Muscle of leg (tissue), 16 donors: ENCODE results near the gene MAN2A1. TPM values are rescaled to one million over a fixed set of nuclear protein-coding genes. Genes with fewer than 3 reads are reported as not detected.

Experiments
- DNase-seq: peaks from one replicate; pipeline ENCODE4 v3.0.0; 2013
- H3K27ac ChIP-seq: one replicate; pipeline ENCODE4 v1.5.1; 2013; ENCODE audit warnings: mild to moderate bottlenecking, low read length, control low read depth
- H3K27me3 ChIP-seq: one replicate; pipeline ENCODE4 v1.6.1; 2013; ENCODE audit warnings: low read length; ENCODE audit not compliant: control insufficient read depth, insufficient read depth
- H3K36me3 ChIP-seq: one replicate; pipeline ENCODE4 v1.6.1; 2013; ENCODE audit warnings: low read length; ENCODE audit not compliant: control insufficient read depth, insufficient read depth
- H3K4me1 ChIP-seq: one replicate; pipeline ENCODE4 v1.6.1; 2013; ENCODE audit warnings: low read length; ENCODE audit not compliant: control insufficient read depth, insufficient read depth
- H3K4me3 ChIP-seq: one replicate; pipeline ENCODE4 v1.5.1; 2013; ENCODE audit warnings: low read length, control low read depth
- H3K9me3 ChIP-seq: replicated peaks from 2 replicates; pipeline ENCODE4 v1.6.1; 2013; ENCODE audit warnings: low read depth, low read length; ENCODE audit not compliant: control insufficient read depth
- WGBS: methylation state at CpG from one replicate; pipeline ENCODE4 v1.1.5; 2013; ENCODE audit warnings: missing lambda C conversion rate; ENCODE audit not compliant: insufficient coverage; 5-methylcytosine and 5-hydroxymethylcytosine counted together
- long read RNA-seq, 11 donors: transcript quantifications; one replicate each; lab custom pipeline, GENCODE V29; 2026
- polyA plus RNA-seq, 8 donors: library from polyadenylated mRNA; unstranded; fragments of 120-200 nt; gene quantifications; one replicate each; pipeline versions ENCODE4 v1.2.1 to v1.2.3, GENCODE V29; 2013; ENCODE audit warnings: inconsistent platforms in 1 of 8, low replicate concordance in 1 of 8; ENCODE audit not compliant: insufficient read length in 8 of 8, insufficient read depth in 1 of 8
- total RNA-seq: library from RNA; stranded (reverse); fragments of 120-200 nt; gene quantifications from one replicate; pipeline ENCODE4 v1.2.4, GENCODE V29; 2013

Gene MAN2A1
- total RNA-seq (38.6 TPM), polyA plus RNA-seq (10 to 100 TPM; 27.7 to 47.9 (median 35.6) TPM)
- long read RNA-seq, donor 1, full-length matches to known transcripts = 2 of 2 reads
- long read RNA-seq, donor 1, partial matches to known transcripts = 0 of 2 reads
- long read RNA-seq, donor 1, other reads (novel, unspliced or antisense) = 0 of 2 reads
- long read RNA-seq, donor 2 = 0 reads
- long read RNA-seq, donor 3, full-length matches to known transcripts = 5 of 10 reads
- long read RNA-seq, donor 3, partial matches to known transcripts = 5 of 10 reads
- long read RNA-seq, donor 3, other reads (novel, unspliced or antisense) = 0 of 10 reads
- long read RNA-seq, donor 4 = 0 reads
- long read RNA-seq, donor 5, full-length matches to known transcripts = 9 of 9 reads
- long read RNA-seq, donor 5, partial matches to known transcripts = 0 of 9 reads
- long read RNA-seq, donor 5, other reads (novel, unspliced or antisense) = 0 of 9 reads
- long read RNA-seq, donor 6, full-length matches to known transcripts = 4 of 4 reads
- long read RNA-seq, donor 6, partial matches to known transcripts = 0 of 4 reads
- long read RNA-seq, donor 6, other reads (novel, unspliced or antisense) = 0 of 4 reads
- long read RNA-seq, donor 7, full-length matches to known transcripts = 2 of 33 reads
- long read RNA-seq, donor 7, partial matches to known transcripts = 31 of 33 reads
- long read RNA-seq, donor 7, other reads (novel, unspliced or antisense) = 0 of 33 reads
- long read RNA-seq, donor 8 = 0 reads
- long read RNA-seq, donor 9, full-length matches to known transcripts = 3 of 3 reads
- long read RNA-seq, donor 9, partial matches to known transcripts = 0 of 3 reads
- long read RNA-seq, donor 9, other reads (novel, unspliced or antisense) = 0 of 3 reads
- long read RNA-seq, donor 10, full-length matches to known transcripts = 5 of 5 reads
- long read RNA-seq, donor 10, partial matches to known transcripts = 0 of 5 reads
- long read RNA-seq, donor 10, other reads (novel, unspliced or antisense) = 0 of 5 reads
- long read RNA-seq, donor 11, full-length matches to known transcripts = 2 of 2 reads
- long read RNA-seq, donor 11, partial matches to known transcripts = 0 of 2 reads
- long read RNA-seq, donor 11, other reads (novel, unspliced or antisense) = 0 of 2 reads

GRCh38 chr5:109689740-109690241 is at the start of gene MAN2A1:
MAN2A1 (plus strand) TSS chr5:109689927; CDS start chr5:109690418, 491 bp downstream.
- H3K27ac ChIP-seq = peak within 1 kb of the TSS; percentile 97
- H3K27me3 ChIP-seq = no peaks in the 10 kb centered on the region
- H3K9me3 ChIP-seq = peaks cover 9% of the 10 kb centered on the region
- under 1% methylated on average over 58 of the region's 58 CpGs for WGBS
- peak within 1 kb of the TSS; percentile 94 for H3K4me3 ChIP-seq
- H3K4me1 ChIP-seq = peaks cover 14% of the 10 kb centered on the region
- peak; percentile 92 for DNase-seq
- no peaks in the 10 kb centered on the region for H3K36me3 ChIP-seq

GRCh38 chr5:109640976-109641375 is 48.8 kb upstream of the MAN2A1 start:
- WGBS = 90% methylated on average over 3 of the region's 4 CpGs
- H3K27ac ChIP-seq = no peak overlapping the region
- no peak for DNase-seq

GRCh38 chr5:109643791-109644350 is 45.9 kb upstream of the MAN2A1 start:
- H3K9me3 ChIP-seq = no peaks in the 10 kb centered on the region
- H3K4me1 ChIP-seq = peaks cover 18% of the 10 kb centered on the region
- no peak overlapping the region for H3K4me3 ChIP-seq
- H3K27ac ChIP-seq = no peak overlapping the region
- no peak for DNase-seq
- no peaks in the 10 kb centered on the region for H3K36me3 ChIP-seq
- 100% methylated on average over 2 of the region's 4 CpGs for WGBS
- H3K27me3 ChIP-seq = no peaks in the 10 kb centered on the region

More at GRCh38 chr5:109640976-109641375, 48.8 kb upstream of the MAN2A1 start:
- Histone ChIP-seq H3K9me3 (no peaks in the 10 kb centered on the region), H3K27me3 (no peaks in the 10 kb centered on the region), H3K36me3 (no peaks in the 10 kb centered on the region), H3K4me1 (peaks cover 13% of the 10 kb centered on the region), H3K4me3 (no peak overlapping the region)

- peak overlapping the region; percentile 87 for H3K27ac ChIP-seq
Observed at GRCh38 chr5:109644829-109645228, 44.9 kb upstream of the MAN2A1 start.

GRCh38 chr5:109645707-109646192 is 44.0 kb upstream of the MAN2A1 start:
- no peaks in the 10 kb centered on the region for H3K9me3 ChIP-seq
- H3K4me3 ChIP-seq = no peak overlapping the region
- no peaks in the 10 kb centered on the region for H3K36me3 ChIP-seq
- peak overlapping the region; percentile 87 for H3K27ac ChIP-seq
- 0% methylated on average over 1 of the region's 2 CpGs for WGBS
- no peaks in the 10 kb centered on the region for H3K27me3 ChIP-seq
- peak; percentile 92 for DNase-seq
- H3K4me1 ChIP-seq = peaks cover 26% of the 10 kb centered on the region

More at GRCh38 chr5:109644829-109645228, 44.9 kb upstream of the MAN2A1 start:
- no peaks in the 10 kb centered on the region for H3K27me3 ChIP-seq
- DNase-seq = no peak
- H3K4me3 ChIP-seq = no peak overlapping the region
- WGBS = 39% methylated on average over 4 of the region's 7 CpGs
- peaks cover 21% of the 10 kb centered on the region for H3K4me1 ChIP-seq
- H3K9me3 ChIP-seq = no peaks in the 10 kb centered on the region
- no peaks in the 10 kb centered on the region for H3K36me3 ChIP-seq

GRCh38 chr5:109649318-109649717 is 40.4 kb upstream of the MAN2A1 start:
- 0% methylated on average over 3 of the region's 4 CpGs for WGBS
- Histone ChIP-seq H3K36me3 (no peaks in the 10 kb centered on the region), H3K27me3 (no peaks in the 10 kb centered on the region), H3K9me3 (no peaks in the 10 kb centered on the region), H3K4me3 (no peak overlapping the region), H3K4me1 (peaks cover 32% of the 10 kb centered on the region), H3K27ac (peak overlapping the region; percentile 40)
- peak; percentile 56 for DNase-seq

- Histone ChIP-seq H3K27me3 (no peaks in the 10 kb centered on the region), H3K27ac (no peak overlapping the region), H3K9me3 (no peaks in the 10 kb centered on the region), H3K4me3 (no peak overlapping the region), H3K4me1 (peaks cover 22% of the 10 kb centered on the region), H3K36me3 (no peaks in the 10 kb centered on the region)
- no peak for DNase-seq
- no CpG with 5 or more reads among the region's 4 CpGs for WGBS
Observed at GRCh38 chr5:109650493-109650892, 39.2 kb upstream of the MAN2A1 start.

- H3K4me1 ChIP-seq = peaks cover 19% of the 10 kb centered on the region
- H3K36me3 ChIP-seq = no peaks in the 10 kb centered on the region
- DNase-seq = peak; percentile 43
- WGBS = no CpG with 5 or more reads among the region's 1 CpG
- H3K27me3 ChIP-seq = no peaks in the 10 kb centered on the region
- H3K9me3 ChIP-seq = no peaks in the 10 kb centered on the region
- no peak overlapping the region for H3K27ac ChIP-seq
- no peak overlapping the region for H3K4me3 ChIP-seq
Observed at GRCh38 chr5:109652096-109652495, 37.6 kb upstream of the MAN2A1 start.

GRCh38 chr5:109653042-109653441 is 36.7 kb upstream of the MAN2A1 start:
- no CpG with 5 or more reads among the region's 2 CpGs for WGBS
- no peak for DNase-seq
- Histone ChIP-seq H3K4me1 (peaks cover 17% of the 10 kb centered on the region), H3K27me3 (no peaks in the 10 kb centered on the region), H3K36me3 (no peaks in the 10 kb centered on the region), H3K9me3 (no peaks in the 10 kb centered on the region), H3K4me3 (no peak overlapping the region), H3K27ac (no peak overlapping the region)
